HEK293T (cell line): ENCODE results near the gene GFER.

Experiments
- ELF4 ChIP-seq: fragments of 450-650 bp; IDR thresholded peaks from 2 replicates; pipeline ENCODE4 v1.6.1; 2017; ENCODE audit warnings: antibody characterized with exemption
- FOXA1 ChIP-seq: fragments of 450-650 bp; IDR thresholded peaks from 2 replicates; pipeline ENCODE4 v1.6.1; 2016; ENCODE audit warnings: mild to moderate bottlenecking
- FOXK2 ChIP-seq: fragments of 450-650 bp; IDR thresholded peaks from 2 replicates; pipeline ENCODE4 v1.6.1; 2016; ENCODE audit warnings: mild to moderate bottlenecking
- NFRKB ChIP-seq: fragments of 450-650 bp; IDR thresholded peaks from 2 replicates; pipeline ENCODE4 v1.6.1; 2016; ENCODE audit warnings: mild to moderate bottlenecking, moderate library complexity

DNA sequence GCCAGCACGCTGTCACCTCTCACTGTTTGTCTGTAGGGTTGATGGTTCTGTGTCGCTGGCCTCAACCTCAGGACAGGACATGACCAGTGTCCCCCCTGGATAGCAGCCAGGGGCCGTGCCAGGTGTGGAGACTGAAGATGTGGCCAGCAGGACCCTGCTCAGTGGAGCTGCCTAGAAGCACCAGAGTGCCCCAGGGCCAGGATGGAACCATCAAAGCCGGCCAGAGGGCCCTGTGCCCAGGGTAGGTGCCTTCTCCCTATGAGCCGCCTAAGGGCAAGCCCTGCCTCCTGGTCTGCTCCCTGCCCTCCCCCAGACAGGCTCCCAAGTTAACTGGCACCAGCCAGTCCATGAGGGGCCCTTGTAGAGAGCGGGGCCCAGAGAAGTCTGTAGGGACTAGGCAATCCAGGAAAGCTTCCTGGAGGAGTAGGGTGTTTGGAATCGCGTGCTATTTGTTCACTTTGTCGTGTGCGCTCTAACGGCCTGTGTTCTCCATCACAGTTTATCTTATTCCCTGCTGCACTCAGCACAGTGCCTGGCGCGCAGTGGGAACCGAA, 25.2 kb upstream of the GFER start:
- TF ChIP-seq ELF4 (no peak), NFRKB (no peak), FOXK2 (no peak), FOXA1 (no peak)
